NCI-H460 (cell line): ENCODE data around the gene TRIL. TPM values are rescaled to one million over a fixed set of nuclear protein-coding genes. Genes with fewer than 3 reads are reported as not detected.

Experiments
- DNase-seq: peaks from one replicate; pipeline ENCODE4 v3.0.0-alpha.2; 2016; ENCODE audit warnings: low read depth; ENCODE audit errors: extremely low read depth
- total RNA-seq: library from RNA; depleted of rRNA; stranded (reverse); fragments of >200 nt; shearing (Covaris generic); gene quantifications from 2 replicates; pipeline ENCODE4 v1.2.3, GENCODE V29; 2014

The TRIL gene
- total RNA-seq, 1 experiment from 2014 or later, result 0.05 TPM

GRCh38 chr7:28941633-28942032 is 16.5 kb downstream of the TRIL start:
- DNase-seq, result no peak

- DNase-seq, result no peak
Measured at GRCh38 chr7:28940741-28941384, 17.3 kb downstream of the TRIL start.

GRCh38 chr7:28939844-28940544 is 18.1 kb downstream of the TRIL start:
- DNase-seq, result no peak

- DNase-seq, result no peak
Measured at GRCh38 chr7:28939367-28939766, 18.8 kb downstream of the TRIL start.

- no peak for DNase-seq
Measured at GRCh38 chr7:28937619-28938018, 20.5 kb downstream of the TRIL start.

- DNase-seq, result no peak
Measured at GRCh38 chr7:28937103-28937502, 21.0 kb downstream of the TRIL start.

- DNase-seq, result no peak
Measured at GRCh38 chr7:28933846-28934320, 24.2 kb downstream of the TRIL start.

- no peak for DNase-seq
Measured at GRCh38 chr7:28931565-28931964, 26.6 kb downstream of the TRIL start.

GRCh38 chr7:28926871-28927597 is 31.1 kb downstream of the TRIL start:
- DNase-seq, result peak; percentile 94

GRCh38 chr7:28922624-28923331 is 35.4 kb downstream of the TRIL start:
- peak; percentile 82 for DNase-seq

- DNase-seq, result peak; percentile 79
Measured at GRCh38 chr7:28921822-28922221, 36.3 kb downstream of the TRIL start.

GRCh38 chr7:28920424-28920823 is 37.7 kb downstream of the TRIL start:
- no peak for DNase-seq

GRCh38 chr7:28919510-28919909 is 38.6 kb downstream of the TRIL start:
- DNase-seq, result peak; percentile 54

GRCh38 chr7:28908775-28909174 is 49.4 kb downstream of the TRIL start:
- DNase-seq, result no peak

GRCh38 chr7:28905464-28905863 is 52.7 kb downstream of the TRIL start:
- DNase-seq, result no peak

GRCh38 chr7:28904578-28905048 is 53.5 kb downstream of the TRIL start:
- no peak for DNase-seq

GRCh38 chr7:28903730-28904577 is 54.2 kb downstream of the TRIL start:
- no peak for DNase-seq
